ENCODE data around the gene CAPN15. TPM values are rescaled to one million over a fixed set of nuclear protein-coding genes. Genes with fewer than 3 reads are reported as not detected.

The CAPN15 gene
- total and polyA plus RNA-seq, 9 of the 15 experiments (the other 6 are each of a cell fraction or from before 2014, with no cell fraction given) = 0.62 to 111 (median 14.2) TPM

DNA sequence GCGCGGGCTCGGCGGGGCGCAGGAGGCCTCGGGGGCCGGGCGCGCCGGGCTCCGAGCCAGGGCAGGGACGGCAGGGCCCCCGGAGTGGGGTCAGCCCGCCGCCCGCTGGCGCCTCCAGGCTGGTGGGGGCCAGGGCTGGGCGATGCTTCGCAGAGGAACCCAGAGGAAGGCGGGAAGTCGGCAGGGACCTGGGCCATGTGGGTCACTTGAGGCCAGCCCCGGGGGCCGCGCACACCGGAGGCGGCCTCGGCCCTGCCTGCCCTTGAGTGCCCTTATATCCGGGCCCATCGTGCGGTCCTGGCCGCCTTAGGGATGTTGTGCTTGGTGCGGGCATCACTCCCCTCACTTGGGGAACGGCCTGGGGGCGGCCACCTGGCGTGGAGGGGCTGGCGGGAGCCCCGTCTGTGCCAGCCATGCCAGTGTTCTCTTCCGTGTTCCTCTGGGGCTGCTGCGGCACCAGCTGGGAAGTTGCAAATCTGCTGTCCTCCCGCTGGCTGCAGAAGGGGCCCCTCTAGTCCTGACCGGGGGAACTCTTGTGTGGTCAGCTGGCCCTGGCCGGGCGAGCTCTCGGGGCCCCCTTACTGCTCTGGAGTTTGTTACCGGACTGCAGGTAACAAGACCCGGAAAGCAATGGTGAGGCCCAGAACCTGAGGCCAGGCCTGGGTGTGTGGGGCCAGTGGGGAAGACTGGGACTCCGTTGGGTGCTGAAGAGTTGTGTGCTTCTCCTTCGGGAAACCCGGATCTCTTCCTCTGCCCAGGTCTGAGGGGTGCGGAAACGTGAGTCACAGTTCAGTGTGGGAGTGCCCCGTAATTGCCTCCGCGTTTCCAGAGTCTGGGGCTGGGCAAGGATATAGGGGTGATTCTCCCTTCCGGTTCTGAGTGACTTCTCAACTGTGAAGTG lies 849 bp downstream of the CAPN15 start (continued):
- peak; percentile 75 for TF ChIP-seq ARID4B (CRISPR knock-in tag; IDR thresholded peaks at IDR 0.05)
- TF ChIP-seq, protein P1, sequence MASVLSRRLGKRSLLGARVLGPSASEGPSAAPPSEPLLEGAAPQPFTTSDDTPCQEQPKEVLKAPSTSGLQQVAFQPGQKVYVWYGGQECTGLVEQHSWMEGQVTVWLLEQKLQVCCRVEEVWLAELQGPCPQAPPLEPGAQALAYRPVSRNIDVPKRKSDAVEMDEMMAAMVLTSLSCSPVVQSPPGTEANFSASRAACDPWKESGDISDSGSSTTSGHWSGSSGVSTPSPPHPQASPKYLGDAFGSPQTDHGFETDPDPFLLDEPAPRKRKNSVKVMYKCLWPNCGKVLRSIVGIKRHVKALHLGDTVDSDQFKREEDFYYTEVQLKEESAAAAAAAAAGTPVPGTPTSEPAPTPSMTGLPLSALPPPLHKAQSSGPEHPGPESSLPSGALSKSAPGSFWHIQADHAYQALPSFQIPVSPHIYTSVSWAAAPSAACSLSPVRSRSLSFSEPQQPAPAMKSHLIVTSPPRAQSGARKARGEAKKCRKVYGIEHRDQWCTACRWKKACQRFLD (CRISPR knock-in tag; IDR thresholded peaks at IDR 0.05) = peak; percentile 46
- peak; percentile 18; the same call in 1 of the 2 replicates for TF ChIP-seq TEAD4 (IDR thresholded peaks at IDR 0.05; ENCODE audit: low read length)
- 0 out of 2 replicates have a peak, but pooled peaks have one; percentile 31 for TF ChIP-seq TEAD4 (CRISPR knock-in tag; IDR thresholded peaks at IDR 0.05; ENCODE audit: borderline replicate concordance)
- TF ChIP-seq EGR1 (conservative IDR thresholded peaks at IDR 0.05) = peak; percentile 69
- no peak for TF ChIP-seq NFIX (CRISPR knock-in tag; IDR thresholded peaks at IDR 0.05; ENCODE audit: low read depth)
- TF ChIP-seq HNRNPL (IDR thresholded peaks at IDR 0.05; ENCODE audit: low read depth, low read length) = peak; percentile 37; the same call in 1 of the 2 replicates
- TF ChIP-seq, protein P2, sequence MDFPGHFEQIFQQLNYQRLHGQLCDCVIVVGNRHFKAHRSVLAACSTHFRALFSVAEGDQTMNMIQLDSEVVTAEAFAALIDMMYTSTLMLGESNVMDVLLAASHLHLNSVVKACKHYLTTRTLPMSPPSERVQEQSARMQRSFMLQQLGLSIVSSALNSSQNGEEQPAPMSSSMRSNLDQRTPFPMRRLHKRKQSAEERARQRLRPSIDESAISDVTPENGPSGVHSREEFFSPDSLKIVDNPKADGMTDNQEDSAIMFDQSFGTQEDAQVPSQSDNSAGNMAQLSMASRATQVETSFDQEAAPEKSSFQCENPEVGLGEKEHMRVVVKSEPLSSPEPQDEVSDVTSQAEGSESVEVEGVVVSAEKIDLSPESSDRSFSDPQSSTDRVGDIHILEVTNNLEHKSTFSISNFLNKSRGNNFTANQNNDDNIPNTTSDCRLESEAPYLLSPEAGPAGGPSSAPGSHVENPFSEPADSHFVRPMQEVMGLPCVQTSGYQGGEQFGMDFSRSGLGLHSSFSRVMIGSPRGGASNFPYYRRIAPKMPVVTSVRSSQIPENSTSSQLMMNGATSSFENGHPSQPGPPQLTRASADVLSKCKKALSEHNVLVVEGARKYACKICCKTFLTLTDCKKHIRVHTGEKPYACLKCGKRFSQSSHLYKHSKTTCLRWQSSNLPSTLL (IDR thresholded peaks at IDR 0.05) = no peak
- TF ChIP-seq ZNF431 (CRISPR knock-in tag; IDR thresholded peaks at IDR 0.05) = peak; percentile 32; the same call in 1 of the 2 replicates
- peak; percentile 35; the same call in 1 of the 2 replicates for TF ChIP-seq POLR2H (tag; IDR thresholded peaks at IDR 0.05; ENCODE audit: low read depth)
- 0 out of 2 replicates have a peak, but pooled peaks have one; percentile 31 for TF ChIP-seq PRMT5 (CRISPR knock-in tag; IDR thresholded peaks at IDR 0.05)
- TF ChIP-seq MAZ (CRISPR knock-in tag; conservative IDR thresholded peaks at IDR 0.05 in 1 of 2, IDR thresholded peaks at IDR 0.05 in 1 of 2) = peak; percentile 8 to 62; a peak in 2 of 4 replicates
- TF ChIP-seq ARID1B (IDR thresholded peaks at IDR 0.05) = peak; percentile 68
- peak; percentile 77 for TF ChIP-seq POLR2A (conservative IDR thresholded peaks at IDR 0.05)
- no peak for TF ChIP-seq HES1 (IDR thresholded peaks at IDR 0.05; ENCODE audit: low read depth)
- TF ChIP-seq GABPA (tag; conservative IDR thresholded peaks at IDR 0.05; ENCODE audit: low read depth) = peak; percentile 77

Measured in K562 (cell line).